ENCODE results near the gene FAAP20. TPM values are rescaled to one million over a fixed set of nuclear protein-coding genes. Genes with fewer than 3 reads are reported as not detected.

FAAP20 gene
- total RNA-seq, 6 donors from 2014 or later: 26.7 to 88.0 (median 66.8) TPM

GRCh38 chr1:2212532-2213491 lies 18.2 kb upstream of the FAAP20 start:
- peak overlapping the region; percentile 89 to 95 (median 92) for H3K27ac ChIP-seq
- peak; percentile 73 to 79 for ATAC-seq (ENCODE audit: low FRiP score in 2 of 2)
- peak; percentile 87 to 95 for DNase-seq
- H3K27me3 ChIP-seq: no peaks in the 10 kb centered on the region
- peaks cover 47 to 67% (median 50%) of the 10 kb centered on the region in 4 donors for H3K4me1 ChIP-seq
- H3K9me3 ChIP-seq: no peaks in the 10 kb centered on the region
- WGBS, 2 donors: 6 to 7% methylated on average over 9 to 47 of the region's 49 CpGs
- H3K36me3 ChIP-seq: no peaks in the 10 kb centered on the region
- TF ChIP-seq, protein P1, sequence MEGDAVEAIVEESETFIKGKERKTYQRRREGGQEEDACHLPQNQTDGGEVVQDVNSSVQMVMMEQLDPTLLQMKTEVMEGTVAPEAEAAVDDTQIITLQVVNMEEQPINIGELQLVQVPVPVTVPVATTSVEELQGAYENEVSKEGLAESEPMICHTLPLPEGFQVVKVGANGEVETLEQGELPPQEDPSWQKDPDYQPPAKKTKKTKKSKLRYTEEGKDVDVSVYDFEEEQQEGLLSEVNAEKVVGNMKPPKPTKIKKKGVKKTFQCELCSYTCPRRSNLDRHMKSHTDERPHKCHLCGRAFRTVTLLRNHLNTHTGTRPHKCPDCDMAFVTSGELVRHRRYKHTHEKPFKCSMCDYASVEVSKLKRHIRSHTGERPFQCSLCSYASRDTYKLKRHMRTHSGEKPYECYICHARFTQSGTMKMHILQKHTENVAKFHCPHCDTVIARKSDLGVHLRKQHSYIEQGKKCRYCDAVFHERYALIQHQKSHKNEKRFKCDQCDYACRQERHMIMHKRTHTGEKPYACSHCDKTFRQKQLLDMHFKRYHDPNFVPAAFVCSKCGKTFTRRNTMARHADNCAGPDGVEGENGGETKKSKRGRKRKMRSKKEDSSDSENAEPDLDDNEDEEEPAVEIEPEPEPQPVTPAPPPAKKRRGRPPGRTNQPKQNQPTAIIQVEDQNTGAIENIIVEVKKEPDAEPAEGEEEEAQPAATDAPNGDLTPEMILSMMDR (IDR thresholded peaks at IDR 0.05): peak; percentile 35 to 72 (median 56)
- TF ChIP-seq POLR2AphosphoS5 (IDR thresholded peaks at IDR 0.05) (peak; percentile 81 to 84), POLR2A (IDR thresholded peaks at IDR 0.05) (peak in 1 of 4 donors; percentile 58), EP300 (IDR thresholded peaks at IDR 0.05) (peak in 3 of 4 donors; percentile 11 to 53 (median 18))
- H3K4me3 ChIP-seq: peak overlapping the region in 3 of 4 donors; percentile 19 to 42 (median 35)

GRCh38 chr1:2212274-2212531 lies 17.6 kb upstream of the FAAP20 start:
- H3K4me1 ChIP-seq: peaks cover 52 to 73% (median 56%) of the 10 kb centered on the region in 4 donors

GRCh38 chr1:2210786-2211185 lies 16.2 kb upstream of the FAAP20 start:
- Histone ChIP-seq H3K27me3 (no peaks in the 10 kb centered on the region), H3K36me3 (no peaks in the 10 kb centered on the region), H3K4me1 (peaks cover 58 to 85% (median 64%) of the 10 kb centered on the region in 4 donors), H3K9me3 (no peaks in the 10 kb centered on the region), H3K4me3 (no peak overlapping the region), H3K27ac (peak overlapping the region in 3 of 4 donors; percentile 30 to 90 (median 86))
- whole genome bisulfite sequencing, 2 donors: 93 to 96% methylated on average over 6 to 11 of the region's 13 CpGs
- DNase-seq (peak in 1 of 2 donors; percentile 81), ATAC-seq (ENCODE audit: low FRiP score in 2 of 2) (no peak)
- no peak for TF ChIP-seq POLR2A (IDR thresholded peaks at IDR 0.05)
- TF ChIP-seq EP300 (IDR thresholded peaks at IDR 0.05): no peak
- TF ChIP-seq POLR2AphosphoS5 (IDR thresholded peaks at IDR 0.05): no peak
- TF ChIP-seq, protein P1 (IDR thresholded peaks at IDR 0.05): no peak

More at GRCh38 chr1:2212274-2212531, 17.6 kb upstream of the FAAP20 start:
- H3K9me3 ChIP-seq: no peaks in the 10 kb centered on the region
- H3K27ac ChIP-seq: peak overlapping the region; percentile 89 to 95 (median 92)
- WGBS, 2 donors: 26 to 55% methylated on average over 6 to 7 of the region's 10 CpGs
- ATAC-seq (ENCODE audit: low FRiP score in 2 of 2): peak in 1 of 2 donors; percentile 0
- H3K4me3 ChIP-seq: peak overlapping the region in 3 of 4 donors; percentile 19 to 42 (median 35)
- no peaks in the 10 kb centered on the region for H3K36me3 ChIP-seq
- H3K27me3 ChIP-seq: no peaks in the 10 kb centered on the region
- peak in 1 of 2 donors; percentile 79 for DNase-seq
- TF ChIP-seq POLR2AphosphoS5 (IDR thresholded peaks at IDR 0.05): no peak
- TF ChIP-seq POLR2A (IDR thresholded peaks at IDR 0.05): no peak
- TF ChIP-seq, protein P1 (IDR thresholded peaks at IDR 0.05): no peak
- TF ChIP-seq EP300 (IDR thresholded peaks at IDR 0.05): no peak

- Histone ChIP-seq H3K4me1 (peaks cover 59 to 89% (median 69%) of the 10 kb centered on the region in 4 donors), H3K4me3 (no peak overlapping the region), H3K9me3 (no peaks in the 10 kb centered on the region), H3K27ac (peak overlapping the region; percentile 76 to 90 (median 84)), H3K27me3 (no peaks in the 10 kb centered on the region), H3K36me3 (no peaks in the 10 kb centered on the region)
- DNase-seq: peak in 1 of 2 donors; percentile 73
- WGBS, 2 donors: 90 to 97% methylated on average over 5 to 19 of the region's 19 CpGs
- TF ChIP-seq EP300 (IDR thresholded peaks at IDR 0.05) (no peak), POLR2A (IDR thresholded peaks at IDR 0.05) (no peak), POLR2AphosphoS5 (IDR thresholded peaks at IDR 0.05) (no peak)
- no peak for ATAC-seq (ENCODE audit: low FRiP score in 2 of 2)
These were observed 15.6 kb upstream of the FAAP20 start for GRCh38 chr1:2210084-2210653.

Measured in upper lobe of left lung (tissue), 6 donors.